ENCODE results near the gene PLEKHH1.

The PLEKHH1 gene

GRCh38 chr14:67556671-67557070 is 23.6 kb downstream of the PLEKHH1 start:
- in situ Hi-C loops (cut with MboI; ENCODE audit: low sequenced_read_pairs, unreplicated experiment), result loop anchor here (10.0 kb wide), 1 partner anchor 122 kb away; no protein-coding TSS in a partner anchor
- no peak for TF ChIP-seq CTCF (IDR thresholded peaks at IDR 0.05; ENCODE audit: borderline replicate concordance, control extremely low read depth, extremely low read depth, insufficient read depth, missing control alignments)

GRCh38 chr14:67557118-67557517 is 24.0 kb downstream of the PLEKHH1 start:
- in situ Hi-C loops (cut with MboI; ENCODE audit: low sequenced_read_pairs, unreplicated experiment), result loop anchor here (10.0 kb wide), 1 partner anchor 122 kb away; no protein-coding TSS in a partner anchor
- DNase-seq (ENCODE audit: low spot score), result no peak
- TF ChIP-seq CTCF (IDR thresholded peaks at IDR 0.05; ENCODE audit: borderline replicate concordance, control extremely low read depth, extremely low read depth, insufficient read depth, missing control alignments), result no peak

More at GRCh38 chr14:67556671-67557070, 23.6 kb downstream of the PLEKHH1 start:
- no peak for DNase-seq (ENCODE audit: low spot score)

GRCh38 chr14:67557656-67558055 is 24.6 kb downstream of the PLEKHH1 start:
- no peak for DNase-seq (ENCODE audit: low spot score)
- no peak for TF ChIP-seq CTCF (IDR thresholded peaks at IDR 0.05; ENCODE audit: borderline replicate concordance, control extremely low read depth, extremely low read depth, insufficient read depth, missing control alignments)
- in situ Hi-C loops (cut with MboI; ENCODE audit: low sequenced_read_pairs, unreplicated experiment), result loop anchor here (10.0 kb wide), 1 partner anchor 123 kb away; no protein-coding TSS in a partner anchor

- in situ Hi-C loops (cut with MboI; ENCODE audit: low sequenced_read_pairs, unreplicated experiment), result loop anchor here (10.0 kb wide), 1 partner anchor 125 kb away; no protein-coding TSS in a partner anchor
- DNase-seq (ENCODE audit: low spot score), result no peak
- no peak for TF ChIP-seq CTCF (IDR thresholded peaks at IDR 0.05; ENCODE audit: borderline replicate concordance, control extremely low read depth, extremely low read depth, insufficient read depth, missing control alignments)
These were observed 26.5 kb downstream of the PLEKHH1 start for GRCh38 chr14:67559639-67560038.

GRCh38 chr14:67562025-67562775 is 29.1 kb downstream of the PLEKHH1 start:
- DNase-seq (ENCODE audit: low spot score), result no peak
- no peak for TF ChIP-seq CTCF (IDR thresholded peaks at IDR 0.05; ENCODE audit: borderline replicate concordance, control extremely low read depth, extremely low read depth, insufficient read depth, missing control alignments)
- in situ Hi-C loops (cut with MboI; ENCODE audit: low sequenced_read_pairs, unreplicated experiment), result no loop called here

GRCh38 chr14:67562776-67563150 is 29.7 kb downstream of the PLEKHH1 start:
- TF ChIP-seq CTCF (IDR thresholded peaks at IDR 0.05; ENCODE audit: borderline replicate concordance, control extremely low read depth, extremely low read depth, insufficient read depth, missing control alignments), result no peak
- in situ Hi-C loops (cut with MboI; ENCODE audit: low sequenced_read_pairs, unreplicated experiment), result no loop called here
- no peak for DNase-seq (ENCODE audit: low spot score)

All from GM13976 (cell line).